Stimulated activated CD8-positive, alpha-beta memory T cell treated with anti-CD3 and anti-CD28 coated beads, Interleukin-15, amount 100 ng/mL, for 1 hour (primary cell): ENCODE data around the gene RASSF8.

Source experiments
- DNase-seq: peaks from one replicate; pipeline ENCODE4 v3.0.0-alpha.2; 2020; ENCODE audit warnings: low read depth

The RASSF8 gene

GRCh38 chr12:26058818-26059217 is 100.3 kb downstream of the RASSF8 start:
- no peak for DNase-seq

GRCh38 chr12:26062006-26062405 is 103.5 kb downstream of the RASSF8 start:
- DNase-seq = no peak

DNA sequence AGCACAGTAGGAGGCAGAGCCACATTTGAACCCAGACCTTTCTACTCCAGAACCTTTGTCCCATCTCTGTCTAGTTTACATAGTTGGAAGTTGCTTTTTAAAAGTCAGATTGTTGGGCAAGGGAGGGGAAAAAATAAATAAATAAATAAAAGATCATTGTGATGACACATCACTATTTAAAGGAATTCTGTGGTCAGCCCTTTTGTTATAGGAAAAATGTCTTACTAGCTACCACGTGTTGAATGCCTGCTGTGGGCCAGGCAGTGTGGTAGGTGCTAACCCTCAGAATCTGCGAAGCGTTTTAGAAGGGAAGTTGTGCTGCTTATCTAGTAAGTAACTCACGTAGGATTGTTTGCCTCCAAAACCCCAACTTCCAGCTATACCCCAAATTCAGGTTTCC is 104.1 kb downstream of the RASSF8 start:
- DNase-seq = no peak

DNA sequence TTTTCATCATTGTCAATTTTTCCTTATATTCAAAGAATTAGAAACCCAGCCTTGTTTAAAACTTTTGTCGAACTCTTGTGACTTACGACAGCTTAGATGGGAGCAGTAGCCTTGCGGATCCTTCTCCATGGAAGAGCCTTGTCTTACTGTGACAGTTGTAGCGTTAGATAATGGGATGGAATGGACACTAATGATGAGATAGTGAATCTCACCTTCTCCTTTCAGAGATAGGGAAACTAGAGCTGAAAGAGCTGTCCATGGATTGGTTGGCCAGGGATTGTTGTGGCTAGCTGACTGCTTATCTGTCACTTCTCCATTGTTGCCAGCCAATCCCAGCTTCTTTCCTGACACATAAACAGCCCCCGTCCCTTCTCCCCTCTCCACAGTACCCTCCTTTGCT is 107.0 kb downstream of the RASSF8 start:
- no peak for DNase-seq

GRCh38 chr12:26068503-26068902 is 110.0 kb downstream of the RASSF8 start:
- no peak for DNase-seq

DNA sequence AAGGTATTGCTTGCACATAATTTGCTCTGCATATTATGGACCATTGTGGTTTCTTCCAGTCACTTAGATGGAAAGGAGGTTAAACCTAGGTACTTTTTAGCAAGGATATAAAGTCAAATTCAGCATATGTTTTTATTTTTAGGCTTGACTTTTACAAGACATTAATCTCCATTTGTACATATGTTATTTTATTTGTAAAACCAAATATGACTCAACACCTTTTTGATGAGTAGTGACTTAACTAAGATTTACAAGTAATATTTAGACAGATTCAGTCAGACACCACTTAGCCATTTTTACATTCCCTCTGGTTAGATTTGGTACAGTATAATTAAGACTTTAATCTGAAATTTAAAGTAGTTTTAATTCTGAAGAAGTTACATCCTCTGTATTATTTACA is 111.3 kb downstream of the RASSF8 start:
- DNase-seq = no peak

DNA sequence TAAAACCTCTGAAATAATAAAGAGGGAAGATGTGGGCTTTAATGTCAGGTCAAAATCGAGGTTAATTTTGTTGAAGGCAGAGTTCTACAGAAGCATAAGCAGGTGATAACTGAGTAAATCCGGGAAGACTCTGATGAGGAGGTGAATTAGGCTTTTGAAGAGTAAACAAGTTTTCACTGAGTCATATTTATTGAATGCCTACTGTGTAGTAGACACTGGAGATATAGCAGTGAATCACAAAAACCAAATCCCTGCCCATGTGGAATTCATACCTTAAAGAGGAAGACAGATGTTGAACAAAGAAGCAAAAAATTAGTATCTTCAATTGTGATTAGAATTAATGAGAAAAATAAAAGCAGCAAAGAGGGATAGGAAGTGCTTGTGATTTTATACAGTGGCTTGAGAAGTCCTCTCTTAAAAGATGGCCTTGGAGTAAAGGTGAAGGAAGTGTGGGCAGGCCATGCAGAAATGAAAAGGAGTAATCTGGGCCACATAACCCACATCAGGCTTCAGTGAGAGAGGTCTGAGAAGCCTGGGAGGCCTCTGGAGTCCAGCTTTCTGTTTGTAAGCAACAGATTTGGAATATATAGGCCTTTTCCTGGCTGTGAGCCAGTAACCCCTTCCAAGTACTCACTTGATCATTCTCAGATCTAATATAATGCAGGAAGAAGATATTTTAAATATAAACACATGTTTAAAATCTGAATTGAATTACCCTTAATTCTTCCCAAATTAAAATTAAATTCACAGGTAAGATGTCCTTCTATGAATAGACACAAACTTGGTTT is 119.6 kb downstream of the RASSF8 start:
- DNase-seq = no peak

- no peak for DNase-seq
These were observed 122.4 kb downstream of the RASSF8 start for GRCh38 chr12:26080911-26081310.

- DNase-seq = no peak
These were observed 128.5 kb downstream of the RASSF8 start for GRCh38 chr12:26086936-26087335.

DNA sequence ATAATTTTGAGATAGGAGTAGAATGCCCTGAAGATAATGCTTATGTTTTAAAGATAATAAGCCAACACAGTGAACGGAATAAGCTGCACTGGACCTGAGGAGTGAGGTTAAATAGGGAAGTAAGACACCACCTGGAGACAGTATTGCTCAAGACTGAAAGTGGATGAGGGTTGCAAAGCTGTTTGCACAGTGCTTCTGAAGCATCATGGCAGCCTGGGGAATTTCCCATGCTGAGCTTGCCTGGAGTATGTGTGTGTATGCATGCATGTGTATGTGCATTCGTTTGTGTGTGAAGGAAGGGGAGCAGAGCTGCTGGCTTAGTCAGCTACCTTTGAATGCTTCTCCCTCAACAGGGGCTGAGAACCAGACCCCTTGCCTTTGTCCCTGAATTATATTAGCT is 130.5 kb downstream of the RASSF8 start:
- DNase-seq = no peak

- no peak for DNase-seq
These were observed 132.5 kb downstream of the RASSF8 start for GRCh38 chr12:26090836-26091510.

DNA sequence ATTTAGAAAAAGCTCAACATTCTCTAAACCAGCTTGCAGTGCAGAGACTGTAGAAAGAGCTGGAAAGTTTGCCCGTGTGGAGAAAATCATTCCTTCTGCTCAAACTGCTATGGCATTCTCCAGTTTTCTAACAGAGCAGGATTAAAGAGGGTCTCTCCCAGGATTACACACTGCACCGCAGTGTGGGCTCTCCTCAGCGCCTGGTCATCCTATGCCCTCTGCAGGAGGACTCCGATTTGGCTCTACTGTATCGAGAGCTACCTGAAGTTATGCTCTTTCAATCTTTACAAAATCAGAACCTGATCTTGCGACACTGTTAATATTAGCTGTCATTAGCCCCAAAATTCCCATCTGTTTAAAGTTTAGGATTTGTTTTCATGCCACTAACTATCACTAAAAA is 133.3 kb downstream of the RASSF8 start:
- DNase-seq = no peak

DNA sequence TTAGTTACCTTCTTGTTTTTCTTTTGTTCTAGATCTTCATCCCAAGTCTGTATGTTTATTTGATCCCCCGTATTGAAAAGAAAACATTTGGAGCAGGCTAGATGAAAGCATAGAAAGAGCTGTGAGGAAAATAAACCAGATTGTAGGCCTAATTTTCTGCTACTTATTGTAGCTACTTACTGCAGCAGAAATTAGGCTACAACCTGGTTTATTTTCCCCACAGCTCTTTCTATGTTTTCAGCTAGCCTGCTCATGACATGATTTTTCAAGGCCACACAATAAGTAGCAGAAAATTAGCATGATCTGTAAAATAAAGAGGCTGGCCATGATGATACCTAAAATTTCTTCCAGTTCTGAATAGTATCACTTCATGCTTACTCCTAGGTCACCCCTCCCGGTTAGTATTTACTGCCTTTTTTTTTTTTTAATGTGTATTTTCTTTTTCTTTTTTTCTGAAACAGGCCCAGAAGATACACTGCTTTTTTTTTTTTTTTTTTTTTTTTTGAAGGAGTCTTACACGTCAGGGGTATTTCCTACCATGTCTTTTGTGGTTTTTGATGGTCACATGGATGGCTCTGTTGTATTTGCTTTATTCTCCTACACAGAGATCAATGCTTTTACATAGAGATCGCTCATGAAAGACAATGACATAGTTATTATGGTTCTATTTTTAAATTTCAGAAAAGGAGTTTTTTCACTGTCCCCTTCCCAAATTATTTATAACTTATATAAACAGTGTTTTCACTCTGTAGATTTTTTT is 134.0 kb downstream of the RASSF8 start:
- DNase-seq = no peak

GRCh38 chr12:26095186-26095585 is 136.7 kb downstream of the RASSF8 start:
- DNase-seq = no peak

DNA sequence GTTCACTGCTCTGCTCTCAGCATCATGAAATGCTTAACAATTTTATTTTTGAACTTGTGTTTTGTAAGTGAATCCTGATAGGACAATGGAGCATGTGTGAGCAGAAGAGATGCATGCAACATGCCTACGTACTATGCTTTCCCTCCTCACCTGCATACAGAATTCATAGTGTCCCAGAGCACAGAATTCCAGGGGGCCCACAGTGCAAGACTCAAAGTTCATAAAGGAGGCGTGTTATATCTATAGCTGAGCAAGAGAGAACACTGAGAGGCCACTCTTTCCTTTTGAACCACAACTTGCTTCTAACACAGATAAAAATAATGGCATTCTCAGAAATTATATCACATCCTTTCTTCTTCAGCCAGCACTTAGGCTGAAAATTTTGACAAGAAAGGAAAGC is 137.6 kb downstream of the RASSF8 start:
- DNase-seq = no peak

GRCh38 chr12:26097046-26097878 is 138.8 kb downstream of the RASSF8 start:
- peak; percentile 24 for DNase-seq

DNA sequence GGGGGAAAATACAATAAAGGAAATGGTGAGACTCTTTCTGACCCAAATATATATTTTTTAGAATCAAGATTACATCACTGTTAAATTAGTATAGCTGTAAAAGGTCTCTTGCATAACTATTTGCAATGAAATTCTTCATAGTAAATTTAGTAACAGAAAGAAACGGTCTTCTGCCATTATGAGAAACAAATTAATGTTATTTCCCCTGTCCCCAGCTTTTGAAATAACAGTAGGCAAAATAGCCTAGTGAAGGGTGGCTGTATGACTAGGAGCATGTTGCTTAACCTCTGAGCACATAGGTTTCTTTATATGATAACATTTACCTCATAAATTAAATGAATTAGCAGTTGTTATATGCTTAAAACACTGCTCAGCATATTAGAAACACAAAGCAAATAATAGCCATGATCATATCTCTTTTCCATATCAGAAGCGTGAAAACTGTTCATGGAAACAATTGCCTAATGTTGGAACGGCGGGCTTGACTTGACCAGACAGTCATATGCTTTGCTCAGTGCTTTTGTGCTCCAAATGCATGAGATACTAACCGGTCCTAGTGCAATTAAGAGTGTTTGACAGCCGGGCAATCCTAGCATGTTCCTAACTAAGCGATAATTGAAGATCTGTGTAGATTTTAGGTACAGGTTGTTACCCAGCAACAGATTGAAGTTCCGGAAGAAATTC is 142.3 kb downstream of the RASSF8 start:
- DNase-seq = no peak

DNA sequence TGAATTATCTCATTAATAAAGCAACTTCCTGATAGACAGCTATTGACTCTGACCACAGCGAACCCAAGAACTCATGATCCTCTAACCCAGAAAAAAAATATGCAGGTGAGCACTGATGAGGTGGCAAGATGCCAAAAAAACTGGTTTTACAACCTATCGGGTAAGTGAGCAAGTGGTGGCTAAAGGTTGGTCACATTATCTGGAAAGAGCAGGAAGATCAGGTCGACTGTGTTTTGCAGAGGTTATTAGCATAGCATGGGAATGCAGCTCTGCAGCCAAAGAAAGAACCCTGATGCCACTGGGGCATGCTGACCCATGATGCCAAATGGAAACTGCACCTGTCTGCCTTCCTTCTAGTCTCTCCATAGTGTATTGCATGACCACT is 142.9 kb downstream of the RASSF8 start:
- DNase-seq = no peak

- DNase-seq = no peak
These were observed 143.3 kb downstream of the RASSF8 start for GRCh38 chr12:26101763-26102162.

DNA sequence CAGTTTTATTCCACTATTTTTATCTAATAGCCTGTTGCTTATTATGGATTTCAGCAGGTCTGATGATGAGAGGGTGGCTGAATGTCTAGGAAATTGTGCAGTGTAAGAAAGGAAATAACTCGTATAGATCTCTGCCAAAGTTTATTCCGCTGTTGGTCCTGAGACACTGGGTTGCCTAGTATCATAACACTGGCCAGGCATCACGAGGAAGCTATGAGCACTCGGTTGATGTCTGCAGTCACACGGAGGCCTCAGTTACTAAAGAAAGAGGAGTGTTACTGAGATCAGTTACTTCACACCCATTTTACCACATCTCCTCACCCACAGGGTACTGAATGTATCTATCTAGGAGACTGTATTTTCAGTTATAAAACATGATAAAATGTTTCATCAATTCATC is 144.5 kb downstream of the RASSF8 start:
- no peak for DNase-seq

DNA sequence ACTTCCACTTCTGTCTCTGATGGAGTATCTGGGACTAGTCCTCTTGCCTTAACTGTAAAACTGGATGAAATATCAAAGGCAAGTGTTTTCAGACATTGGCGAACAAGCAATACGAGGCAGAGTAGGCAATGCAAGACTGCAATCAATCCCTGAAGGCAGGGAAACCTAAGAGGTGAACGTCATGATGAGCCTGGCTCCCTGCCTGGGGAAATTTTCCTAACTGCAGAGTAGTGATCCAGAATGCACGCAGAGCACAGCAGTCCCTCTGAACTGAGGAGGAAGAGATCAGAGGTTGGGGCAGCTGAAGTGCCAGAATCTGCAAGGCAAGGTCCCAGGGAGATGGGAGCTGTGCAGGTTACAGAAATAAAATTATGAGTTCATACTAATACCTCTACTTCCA is 147.9 kb downstream of the RASSF8 start:
- no peak for DNase-seq

DNA sequence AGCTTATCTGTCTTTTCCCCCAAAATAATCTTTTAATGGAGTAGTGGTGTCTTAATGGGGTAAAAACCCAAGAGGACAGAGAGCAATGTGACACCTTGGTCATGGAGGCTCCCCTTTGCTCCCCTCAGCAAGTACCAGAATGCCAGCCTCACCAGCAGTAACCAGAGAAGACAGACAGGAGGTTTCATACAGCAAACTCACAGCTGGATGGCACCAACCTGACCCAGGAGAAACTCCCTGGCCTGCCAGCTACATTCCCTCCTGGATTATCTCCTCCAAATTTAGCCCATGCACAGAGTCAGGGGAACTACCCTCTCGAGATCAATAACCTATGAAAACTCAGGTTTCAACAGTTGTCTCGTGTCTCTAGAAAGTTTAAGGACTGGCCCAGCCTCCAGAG is 150.4 kb downstream of the RASSF8 start:
- no peak for DNase-seq
